SJSA1 (cell line): Measurements from ENCODE around the gene GPR84. TPM values are rescaled to one million over a fixed set of nuclear protein-coding genes. Genes with fewer than 3 reads are reported as not detected.

Experiments
- DNase-seq, 2 experiments: peaks; one replicate each; pipeline ENCODE4 v3.0.0-alpha.2; 2015 to 2020; ENCODE audit warnings: low spot score in 2 of 2, low read depth in 1 of 2
- H3K27ac ChIP-seq: fragments of 250-450 bp; sonication (Bioruptor Pico); 2 replicates; pipeline ENCODE4 v1.5.1; 2020; ENCODE audit warnings: mild to moderate bottlenecking, moderate library complexity
- H3K27me3 ChIP-seq: fragments of 250-450 bp; sonication (Bioruptor Pico); replicated peaks from 2 replicates; pipeline ENCODE4 v1.5.1; 2020; ENCODE audit warnings: mild to moderate bottlenecking, moderate library complexity
- H3K36me3 ChIP-seq: fragments of 250-450 bp; sonication (Bioruptor Pico); 2 replicates; pipeline ENCODE4 v1.5.1; 2020; ENCODE audit warnings: mild to moderate bottlenecking
- H3K4me1 ChIP-seq: fragments of 250-450 bp; sonication (Bioruptor Pico); replicated peaks from 2 replicates; pipeline ENCODE4 v1.6.1; 2021; ENCODE audit warnings: mild to moderate bottlenecking
- H3K4me3 ChIP-seq: fragments of 250-450 bp; sonication (Bioruptor Pico); 2 replicates; pipeline ENCODE4 v1.5.1; 2020; ENCODE audit warnings: mild to moderate bottlenecking
- H3K9me3 ChIP-seq: fragments of 250-450 bp; sonication (Bioruptor Pico); replicated peaks from 2 replicates; pipeline ENCODE4 v1.5.1; 2020; ENCODE audit warnings: mild to moderate bottlenecking
- total RNA-seq: library from RNA; depleted of rRNA; stranded (reverse); fragments of >200 nt; shearing (Covaris generic); gene quantifications from 2 replicates; pipeline ENCODE4 v1.2.3, GENCODE V29; 2014

The GPR84 gene
- total RNA-seq, 1 experiment from 2014 or later = not detected

GRCh38 chr12:54374562-54375258 lies 10.4 kb upstream of the GPR84 start:
- peaks cover 27% of the 10 kb centered on the region for H3K4me1 ChIP-seq
- no peaks in the 10 kb centered on the region for H3K9me3 ChIP-seq
- no peaks in the 10 kb centered on the region for H3K27me3 ChIP-seq
- H3K36me3 ChIP-seq = no peaks in the 10 kb centered on the region
- H3K4me3 ChIP-seq = no peak overlapping the region
- DNase-seq = no peak
- no peak overlapping the region for H3K27ac ChIP-seq

- H3K27ac ChIP-seq = no peak overlapping the region
- peaks cover 23% of the 10 kb centered on the region for H3K4me1 ChIP-seq
- no peak overlapping the region for H3K4me3 ChIP-seq
- no peaks in the 10 kb centered on the region for H3K27me3 ChIP-seq
- H3K36me3 ChIP-seq = no peaks in the 10 kb centered on the region
- no peaks in the 10 kb centered on the region for H3K9me3 ChIP-seq
- DNase-seq = no peak
Observed at GRCh38 chr12:54373649-54374561, 9.6 kb upstream of the GPR84 start.

- no peaks in the 10 kb centered on the region for H3K9me3 ChIP-seq
- no peak for DNase-seq
- no peak overlapping the region for H3K4me3 ChIP-seq
- peaks cover 32% of the 10 kb centered on the region for H3K4me1 ChIP-seq
- no peak overlapping the region for H3K27ac ChIP-seq
- H3K27me3 ChIP-seq = no peaks in the 10 kb centered on the region
- H3K36me3 ChIP-seq = no peaks in the 10 kb centered on the region
Observed at GRCh38 chr12:54372113-54372806, 8.0 kb upstream of the GPR84 start.

- H3K27ac ChIP-seq = no peak overlapping the region
- peaks cover 32% of the 10 kb centered on the region for H3K4me1 ChIP-seq
- H3K36me3 ChIP-seq = no peaks in the 10 kb centered on the region
- DNase-seq = no peak
- H3K27me3 ChIP-seq = no peaks in the 10 kb centered on the region
- no peak overlapping the region for H3K4me3 ChIP-seq
- no peaks in the 10 kb centered on the region for H3K9me3 ChIP-seq
Observed at GRCh38 chr12:54371328-54372112, 7.2 kb upstream of the GPR84 start.

- Histone ChIP-seq H3K27me3 (no peaks in the 10 kb centered on the region), H3K27ac (no peak overlapping the region), H3K9me3 (no peaks in the 10 kb centered on the region), H3K4me3 (peak overlapping the region; percentile 26), H3K36me3 (no peaks in the 10 kb centered on the region), H3K4me1 (peaks cover 31% of the 10 kb centered on the region)
- peak; percentile 70 to 89 for DNase-seq
Observed at GRCh38 chr12:54370171-54370730, 6.0 kb upstream of the GPR84 start.

GRCh38 chr12:54369597-54370131 lies 5.4 kb upstream of the GPR84 start:
- H3K27me3 ChIP-seq = no peaks in the 10 kb centered on the region
- no peak overlapping the region for H3K27ac ChIP-seq
- H3K9me3 ChIP-seq = no peaks in the 10 kb centered on the region
- H3K4me1 ChIP-seq = peaks cover 25% of the 10 kb centered on the region
- H3K4me3 ChIP-seq = no peak overlapping the region
- no peaks in the 10 kb centered on the region for H3K36me3 ChIP-seq
- no peak for DNase-seq

GRCh38 chr12:54368709-54369596 lies 4.7 kb upstream of the GPR84 start:
- Histone ChIP-seq H3K27ac (no peak overlapping the region), H3K9me3 (no peaks in the 10 kb centered on the region), H3K4me1 (peaks cover 18% of the 10 kb centered on the region), H3K27me3 (no peaks in the 10 kb centered on the region), H3K36me3 (no peaks in the 10 kb centered on the region), H3K4me3 (no peak overlapping the region)
- DNase-seq = peak; percentile 63 to 87

- Histone ChIP-seq H3K4me3 (no peak overlapping the region), H3K27ac (no peak overlapping the region), H3K36me3 (no peaks in the 10 kb centered on the region), H3K9me3 (no peaks in the 10 kb centered on the region), H3K4me1 (peaks cover 14% of the 10 kb centered on the region), H3K27me3 (no peaks in the 10 kb centered on the region)
- no peak for DNase-seq
Observed at GRCh38 chr12:54368025-54368708, 3.9 kb upstream of the GPR84 start.

GRCh38 chr12:54363618-54364017 lies 668 bp downstream of the GPR84 start:
- Histone ChIP-seq H3K27ac (no peak overlapping the region), H3K27me3 (no peaks in the 10 kb centered on the region), H3K4me3 (no peak overlapping the region), H3K9me3 (no peaks in the 10 kb centered on the region), H3K4me1 (peaks cover 24% of the 10 kb centered on the region), H3K36me3 (no peaks in the 10 kb centered on the region)
- DNase-seq = no peak

- Histone ChIP-seq H3K27me3 (no peaks in the 10 kb centered on the region), H3K4me3 (no peak overlapping the region), H3K9me3 (no peaks in the 10 kb centered on the region), H3K36me3 (no peaks in the 10 kb centered on the region), H3K4me1 (peaks cover 24% of the 10 kb centered on the region), H3K27ac (no peak overlapping the region)
- no peak for DNase-seq
Observed at GRCh38 chr12:54363047-54363446, 1.2 kb downstream of the GPR84 start.

- H3K27ac ChIP-seq = no peak overlapping the region
Observed at GRCh38 chr12:54360717-54361456, 3.4 kb downstream of the GPR84 start.

More at GRCh38 chr12:54360717-54361456, 3.4 kb downstream of the GPR84 start:
- H3K9me3 ChIP-seq = no peaks in the 10 kb centered on the region
- H3K4me1 ChIP-seq = peaks cover 29% of the 10 kb centered on the region
- no peaks in the 10 kb centered on the region for H3K36me3 ChIP-seq
- peak; percentile 69 to 71 for DNase-seq
- no peak overlapping the region for H3K4me3 ChIP-seq
- no peaks in the 10 kb centered on the region for H3K27me3 ChIP-seq
